PC-9 (cell line): ENCODE data around the gene SMC6.

Experiments used
- EZH2 ChIP-seq: fragments of 200-600 bp; sonication (generic); IDR thresholded peaks from 2 replicates; pipeline ENCODE4 v1.8.0; 2017; ENCODE audit warnings: antibody characterized with exemption, low read depth
- TF ChIP-seq, protein P1 (sequence below): fragments of 200-600 bp; sonication (generic); conservative IDR thresholded peaks from 2 replicates; pipeline ENCODE4 v1.6.1; 2017; ENCODE audit warnings: mixed run types, antibody characterized with exemption, mild to moderate bottlenecking, moderate library complexity

- TF ChIP-seq, protein P1, sequence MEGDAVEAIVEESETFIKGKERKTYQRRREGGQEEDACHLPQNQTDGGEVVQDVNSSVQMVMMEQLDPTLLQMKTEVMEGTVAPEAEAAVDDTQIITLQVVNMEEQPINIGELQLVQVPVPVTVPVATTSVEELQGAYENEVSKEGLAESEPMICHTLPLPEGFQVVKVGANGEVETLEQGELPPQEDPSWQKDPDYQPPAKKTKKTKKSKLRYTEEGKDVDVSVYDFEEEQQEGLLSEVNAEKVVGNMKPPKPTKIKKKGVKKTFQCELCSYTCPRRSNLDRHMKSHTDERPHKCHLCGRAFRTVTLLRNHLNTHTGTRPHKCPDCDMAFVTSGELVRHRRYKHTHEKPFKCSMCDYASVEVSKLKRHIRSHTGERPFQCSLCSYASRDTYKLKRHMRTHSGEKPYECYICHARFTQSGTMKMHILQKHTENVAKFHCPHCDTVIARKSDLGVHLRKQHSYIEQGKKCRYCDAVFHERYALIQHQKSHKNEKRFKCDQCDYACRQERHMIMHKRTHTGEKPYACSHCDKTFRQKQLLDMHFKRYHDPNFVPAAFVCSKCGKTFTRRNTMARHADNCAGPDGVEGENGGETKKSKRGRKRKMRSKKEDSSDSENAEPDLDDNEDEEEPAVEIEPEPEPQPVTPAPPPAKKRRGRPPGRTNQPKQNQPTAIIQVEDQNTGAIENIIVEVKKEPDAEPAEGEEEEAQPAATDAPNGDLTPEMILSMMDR: no peak
- TF ChIP-seq EZH2: no peak
These were observed 106.5 kb downstream of the SMC6 start for GRCh38 chr2:17646838-17647701.
